Chondrocyte (in vitro differentiated cells): ENCODE data around the gene RETREG1. TPM values are rescaled to one million over a fixed set of nuclear protein-coding genes. Genes with fewer than 3 reads are reported as not detected.

Source experiments
- DNase-seq: peaks from one replicate; pipeline ENCODE4 v3.0.0; 2021; ENCODE audit warnings: mixed read lengths, low spot score
- H3K27ac Mint-ChIP-seq: one replicate; pipeline ENCODE4 v1.8.0; 2021; ENCODE audit warnings: mild to moderate bottlenecking, moderate library complexity, mixed read lengths; ENCODE audit not compliant: unreplicated experiment
- H3K27me3 Mint-ChIP-seq: 2 replicates; pipeline ENCODE4 v1.8.0; 2021; ENCODE audit warnings: low read depth, mixed read lengths
- H3K36me3 Mint-ChIP-seq: 2 replicates; pipeline ENCODE4 v1.8.0; 2021; ENCODE audit warnings: low read depth, mixed read lengths
- H3K4me1 Mint-ChIP-seq: 2 replicates; pipeline ENCODE4 v1.8.0; 2021; ENCODE audit warnings: low read depth, mild to moderate bottlenecking, mixed read lengths
- H3K4me3 Mint-ChIP-seq: one replicate; pipeline ENCODE4 v1.8.0; 2021; ENCODE audit warnings: mild to moderate bottlenecking, moderate library complexity, mixed read lengths; ENCODE audit not compliant: unreplicated experiment
- H3K9me3 Mint-ChIP-seq: 2 replicates; pipeline ENCODE4 v1.8.0; 2021; ENCODE audit warnings: low read depth, mixed read lengths
- CTCF ChIP-seq: fragments of 200-600 bp; sonication (generic); IDR thresholded peaks from 2 replicates; pipeline ENCODE4 v1.5.0; 2021; ENCODE audit warnings: antibody characterized with exemption, mild to moderate bottlenecking, moderate library complexity
- total RNA-seq: library from RNA; stranded (reverse); gene quantifications from 3 replicates; pipeline ENCODE4 v1.2.1, GENCODE V29; 2021

RETREG1 gene
- total RNA-seq, 1 donor from 2014 or later: 3.3 TPM

DNA sequence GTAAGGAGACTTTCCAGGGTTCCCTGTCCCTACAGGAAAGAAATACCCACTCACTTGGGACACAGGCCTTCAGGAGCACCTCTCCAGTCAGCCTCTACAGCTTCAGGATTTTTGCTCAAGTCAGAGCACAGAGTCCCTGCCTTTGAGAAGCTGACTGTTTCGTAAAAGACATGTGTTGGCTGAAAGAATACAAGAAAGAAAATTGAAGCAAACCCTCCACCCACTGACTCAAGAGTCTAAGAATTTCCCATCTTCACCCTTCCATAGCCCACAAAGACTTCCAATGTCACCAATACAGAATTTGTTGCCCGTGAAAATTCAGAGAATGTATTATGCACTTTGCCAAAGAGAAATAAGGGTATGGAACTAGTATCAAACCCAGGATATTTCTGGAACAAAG, 98.2 kb downstream of the RETREG1 start:
- Mint-ChIP-seq H3K4me1 (peaks cover 5% of the 10 kb centered on the region), H3K27ac (no peak overlapping the region), H3K9me3 (no peaks in the 10 kb centered on the region), H3K4me3 (no peak overlapping the region), H3K36me3 (no peaks in the 10 kb centered on the region), H3K27me3 (peaks cover 3% of the 10 kb centered on the region)
- TF ChIP-seq CTCF: no peak
- no peak for DNase-seq

DNA sequence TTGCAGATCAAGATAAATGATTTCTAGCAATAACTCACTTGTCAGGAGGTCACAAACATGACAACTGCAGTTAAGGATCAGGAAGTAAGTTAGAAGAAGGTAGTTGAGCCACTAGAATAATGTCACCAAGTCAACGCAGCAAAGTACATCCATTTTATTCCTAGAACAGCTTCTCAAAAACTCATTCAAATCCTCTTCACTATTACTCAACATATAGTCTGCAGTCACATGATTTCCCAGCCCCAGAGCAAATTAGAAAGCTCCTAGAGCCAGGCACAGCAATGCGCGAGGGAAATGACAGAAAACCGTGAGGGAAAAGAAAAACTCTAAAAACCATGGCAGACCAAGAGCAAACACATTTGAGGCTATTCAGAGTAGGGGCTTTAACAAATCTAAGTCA, 101.3 kb downstream of the RETREG1 start:
- H3K4me1 Mint-ChIP-seq: peaks cover 5% of the 10 kb centered on the region
- no peak for DNase-seq
- TF ChIP-seq CTCF: no peak
- peaks cover 3% of the 10 kb centered on the region for H3K9me3 Mint-ChIP-seq
- H3K27me3 Mint-ChIP-seq: no peaks in the 10 kb centered on the region
- no peak overlapping the region for H3K27ac Mint-ChIP-seq
- H3K36me3 Mint-ChIP-seq: no peaks in the 10 kb centered on the region
- H3K4me3 Mint-ChIP-seq: no peak overlapping the region

DNA sequence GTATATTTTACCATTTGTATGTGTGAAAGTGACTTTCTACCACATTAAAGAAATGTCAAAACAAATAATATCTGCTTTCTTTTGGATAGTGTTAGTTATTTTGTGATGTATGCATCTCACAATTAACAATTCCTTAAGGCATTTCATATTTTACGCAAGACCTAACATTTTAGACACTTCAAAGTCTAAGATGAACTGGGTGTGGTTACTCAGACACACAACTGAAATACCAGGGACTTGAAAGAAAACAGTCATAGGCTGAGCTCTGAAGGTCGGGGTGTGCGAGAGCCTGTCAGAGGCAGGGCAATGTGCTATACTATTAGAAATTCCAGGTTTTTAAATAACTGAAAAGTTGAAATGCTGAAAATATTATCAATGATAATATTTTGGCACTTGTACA, 106.7 kb downstream of the RETREG1 start:
- Mint-ChIP-seq H3K36me3 (no peaks in the 10 kb centered on the region), H3K4me1 (peaks cover 27% of the 10 kb centered on the region), H3K27me3 (no peaks in the 10 kb centered on the region), H3K9me3 (peaks cover 3% of the 10 kb centered on the region), H3K4me3 (no peak overlapping the region), H3K27ac (no peak overlapping the region)
- TF ChIP-seq CTCF: no peak
- no peak for DNase-seq

DNA sequence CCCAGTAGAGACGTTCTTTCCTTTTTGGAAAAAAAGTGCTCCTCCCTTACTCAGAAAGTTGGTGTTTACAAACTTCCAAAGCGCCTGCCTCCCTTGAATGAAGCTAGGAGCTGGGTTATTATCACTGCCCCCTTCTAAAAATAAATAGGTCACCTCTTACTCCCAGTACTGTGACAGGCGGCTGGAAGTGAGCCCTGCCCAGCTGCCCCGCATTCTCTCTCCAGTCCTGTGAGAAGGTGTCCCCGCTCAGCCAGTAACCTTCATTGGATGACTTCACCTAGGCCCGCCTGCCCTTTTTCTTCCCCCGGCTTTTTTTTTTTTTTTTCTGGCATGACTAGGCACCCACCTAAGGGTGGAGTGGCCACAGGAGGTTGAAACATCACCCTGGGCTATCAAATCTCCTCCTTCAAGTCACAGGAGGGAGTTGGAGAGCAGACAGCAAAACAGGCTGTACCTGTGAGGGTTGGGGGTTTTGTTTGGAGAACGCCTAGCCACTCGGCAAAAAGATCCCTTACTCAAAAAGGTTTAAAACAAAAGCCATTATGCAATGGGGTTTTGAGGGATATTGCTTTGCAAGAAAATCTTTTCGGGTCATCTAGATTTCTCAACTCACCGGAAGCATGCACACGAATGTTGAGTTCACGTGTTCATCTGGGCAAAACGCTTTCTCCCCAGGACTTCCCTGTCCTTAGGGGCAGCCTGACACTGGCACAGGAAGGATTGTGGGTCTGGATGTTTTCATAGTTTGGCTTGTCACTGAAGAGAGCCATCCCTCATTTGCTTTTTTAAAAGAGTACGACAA, 107.9 kb downstream of the RETREG1 start:
- no peak for TF ChIP-seq CTCF
- Mint-ChIP-seq H3K27ac (peak overlapping the region; percentile 86), H3K27me3 (no peaks in the 10 kb centered on the region), H3K36me3 (no peaks in the 10 kb centered on the region), H3K4me3 (peak overlapping the region; percentile 45), H3K4me1 (peaks cover 27% of the 10 kb centered on the region), H3K9me3 (peaks cover 3% of the 10 kb centered on the region)
- no peak for DNase-seq

- no peak for DNase-seq
- Mint-ChIP-seq H3K27me3 (no peaks in the 10 kb centered on the region), H3K4me3 (no peak overlapping the region), H3K36me3 (no peaks in the 10 kb centered on the region), H3K9me3 (peaks cover 3% of the 10 kb centered on the region), H3K27ac (peak overlapping the region; percentile 63), H3K4me1 (peaks cover 33% of the 10 kb centered on the region)
- TF ChIP-seq CTCF: no peak
Measured at GRCh38 chr5:16507716-16508115, 109.1 kb downstream of the RETREG1 start.
